Measurements from ENCODE around the gene APC.
A peak's percentile ranks its signal among the peaks of the same experiment; 100 is the strongest.

Gene APC

GRCh38 chr5:112694853-112695709, 42.6 kb upstream of the APC start:
- no peaks in the 10 kb centered on the region for H3K36me3 ChIP-seq
- peak in 3 of 11 experiments; percentile 51 to 66 (median 60); a peak in 4 of 22 replicates for TF ChIP-seq Cebpa-rat (IDR thresholded peaks at IDR 0.05)
- H3K4me1 ChIP-seq, result peaks cover 0 to 28% (median 19%) of the 10 kb centered on the region in 10 experiments; a peak in 18 of 20 replicates
- H3K27me3 ChIP-seq, result no peaks in the 10 kb centered on the region
- peaks cover 0 to 7% (median 0%) of the 10 kb centered on the region in 11 experiments; a peak in 4 of 22 replicates for H3K9me3 ChIP-seq (replicated peaks in 1 of 11)
- H3K4me2 ChIP-seq, result peak overlapping the region in 10 of 11 experiments; percentile 23 to 63 (median 56); a peak in 19 of 22 replicates
- H3K9ac ChIP-seq, result no peak overlapping the region; a peak in 1 of 22 replicates
- no peaks in the 10 kb centered on the region for H4K20me1 ChIP-seq
- H3K27ac ChIP-seq, result peak overlapping the region in 4 of 11 experiments; percentile 0 to 47 (median 30); a peak in 5 of 22 replicates
- H3K4me3 ChIP-seq, result no peak overlapping the region

- no peak for TF ChIP-seq Cebpa-rat (IDR thresholded peaks at IDR 0.05)
- Histone ChIP-seq H3K27ac (no peak overlapping the region), H3K27me3 (no peaks in the 10 kb centered on the region), H3K9me3 (replicated peaks in 1 of 11) (peaks cover 0 to 6% (median 0%) of the 10 kb centered on the region in 11 experiments; a peak in 2 of 22 replicates), H4K20me1 (no peaks in the 10 kb centered on the region), H3K4me2 (no peak overlapping the region), H3K4me3 (no peak overlapping the region), H3K36me3 (no peaks in the 10 kb centered on the region), H3K4me1 (peaks cover 0 to 17% (median 11%) of the 10 kb centered on the region in 10 experiments; a peak in 18 of 20 replicates), H3K9ac (no peak overlapping the region)
Measured at GRCh38 chr5:112696786-112697185, 40.9 kb upstream of the APC start.

GRCh38 chr5:112697322-112697721, 40.4 kb upstream of the APC start:
- Histone ChIP-seq H3K36me3 (no peaks in the 10 kb centered on the region), H3K27ac (no peak overlapping the region), H3K9me3 (replicated peaks in 1 of 11) (0 out of 22 replicates have a peak, but pooled peaks cover 0 to 6% (median 0%) of the 10 kb centered on the region in 11 experiments), H3K4me1 (peaks cover 0 to 16% (median 11%) of the 10 kb centered on the region in 10 experiments; a peak in 18 of 20 replicates), H3K27me3 (no peaks in the 10 kb centered on the region), H3K4me2 (no peak overlapping the region), H4K20me1 (no peaks in the 10 kb centered on the region), H3K9ac (no peak overlapping the region), H3K4me3 (no peak overlapping the region)
- TF ChIP-seq Cebpa-rat (IDR thresholded peaks at IDR 0.05), result no peak

GRCh38 chr5:112697833-112698232, 39.9 kb upstream of the APC start:
- H3K4me1 ChIP-seq, result peaks cover 0 to 13% (median 11%) of the 10 kb centered on the region in 10 experiments; a peak in 18 of 20 replicates

GRCh38 chr5:112703866-112704820, 33.5 kb upstream of the APC start:
- H3K4me3 ChIP-seq, result no peak overlapping the region
- TF ChIP-seq Cebpa-rat (IDR thresholded peaks at IDR 0.05), result no peak
- H3K36me3 ChIP-seq, result no peaks in the 10 kb centered on the region
- H3K27ac ChIP-seq, result no peak overlapping the region
- peaks cover 12 to 27% (median 24%) of the 10 kb centered on the region in 10 experiments for H3K4me1 ChIP-seq
- H4K20me1 ChIP-seq, result no peaks in the 10 kb centered on the region
- no peaks in the 10 kb centered on the region for H3K27me3 ChIP-seq
- no peak overlapping the region for H3K9ac ChIP-seq
- H3K4me2 ChIP-seq, result peak overlapping the region in 7 of 11 experiments; percentile 4 to 30 (median 11); a peak in 8 of 22 replicates
- no peaks in the 10 kb centered on the region for H3K9me3 ChIP-seq (replicated peaks in 1 of 11)

More at GRCh38 chr5:112697833-112698232, 39.9 kb upstream of the APC start:
- Histone ChIP-seq H4K20me1 (no peaks in the 10 kb centered on the region), H3K9ac (no peak overlapping the region), H3K4me3 (no peak overlapping the region), H3K36me3 (no peaks in the 10 kb centered on the region), H3K9me3 (replicated peaks in 1 of 11) (0 out of 22 replicates have a peak, but pooled peaks cover 0 to 6% (median 0%) of the 10 kb centered on the region in 11 experiments), H3K27ac (no peak overlapping the region), H3K4me2 (no peak overlapping the region), H3K27me3 (no peaks in the 10 kb centered on the region)
- TF ChIP-seq Cebpa-rat (IDR thresholded peaks at IDR 0.05), result no peak

GRCh38 chr5:112706446-112707016, 31.2 kb upstream of the APC start:
- Histone ChIP-seq H3K27me3 (no peaks in the 10 kb centered on the region), H3K4me1 (peaks cover 35 to 51% (median 47%) of the 10 kb centered on the region in 10 experiments), H3K27ac (peak overlapping the region in 1 of 11 experiments; percentile 84; a peak in 1 of 22 replicates), H3K4me2 (peak overlapping the region; percentile 9 to 70 (median 45); a peak in 12 of 22 replicates), H3K9me3 (replicated peaks in 1 of 11) (peaks cover 0 to 7% (median 0%) of the 10 kb centered on the region in 11 experiments; a peak in 7 of 22 replicates), H3K36me3 (peaks cover 0 to 13% (median 4%) of the 10 kb centered on the region in 11 experiments; a peak in 7 of 22 replicates), H4K20me1 (peaks cover 0 to 12% (median 0%) of the 10 kb centered on the region in 11 experiments; a peak in 2 of 22 replicates), H3K9ac (peak overlapping the region in 1 of 11 experiments; percentile 85; a peak in 1 of 22 replicates), H3K4me3 (no peak overlapping the region; a peak in 1 of 20 replicates)
- no peak for TF ChIP-seq Cebpa-rat (IDR thresholded peaks at IDR 0.05)

GRCh38 chr5:112707187-112708102, 30.2 kb upstream of the APC start:
- Histone ChIP-seq H3K27me3 (no peaks in the 10 kb centered on the region), H3K9me3 (replicated peaks in 1 of 11) (peaks cover 0 to 7% (median 3%) of the 10 kb centered on the region in 11 experiments; a peak in 8 of 22 replicates), H3K9ac (peak overlapping the region; percentile 85 to 93 (median 90)), H4K20me1 (peaks cover 0 to 19% (median 0%) of the 10 kb centered on the region in 11 experiments; a peak in 3 of 22 replicates), H3K4me3 (peak overlapping the region; percentile 86 to 98 (median 92)), H3K4me2 (peak overlapping the region; percentile 78 to 95 (median 89)), H3K4me1 (peaks cover 43 to 56% (median 48%) of the 10 kb centered on the region in 10 experiments), H3K36me3 (peaks cover 0 to 21% (median 8%) of the 10 kb centered on the region in 11 experiments; a peak in 14 of 22 replicates), H3K27ac (peak overlapping the region; percentile 81 to 92 (median 88))
- no peak for TF ChIP-seq Cebpa-rat (IDR thresholded peaks at IDR 0.05)
